ENCODE results near the gene SLIT3.

SLIT3 gene

DNA sequence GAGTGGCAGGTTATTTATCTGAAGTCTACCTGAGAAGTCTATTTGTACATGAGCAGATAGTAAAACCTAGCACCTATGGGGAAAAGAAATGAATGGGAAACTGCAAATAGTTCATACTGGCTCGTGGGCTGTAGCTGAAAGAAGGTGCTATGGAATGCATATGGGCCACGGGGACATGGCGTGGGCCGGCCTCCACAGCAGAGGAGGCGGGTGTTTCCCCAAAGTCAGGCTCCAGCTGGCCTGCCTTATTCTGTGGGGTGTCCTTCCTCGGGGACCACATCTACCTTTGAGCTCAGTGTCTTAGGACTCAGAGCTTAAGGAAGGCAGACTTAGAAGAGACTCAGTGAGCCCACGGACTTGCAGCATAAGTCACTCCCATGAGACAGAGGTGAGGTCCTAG is 371.3 kb downstream of the SLIT3 start:
- DNase-seq (ENCODE audit: low spot score), result no peak

DNA sequence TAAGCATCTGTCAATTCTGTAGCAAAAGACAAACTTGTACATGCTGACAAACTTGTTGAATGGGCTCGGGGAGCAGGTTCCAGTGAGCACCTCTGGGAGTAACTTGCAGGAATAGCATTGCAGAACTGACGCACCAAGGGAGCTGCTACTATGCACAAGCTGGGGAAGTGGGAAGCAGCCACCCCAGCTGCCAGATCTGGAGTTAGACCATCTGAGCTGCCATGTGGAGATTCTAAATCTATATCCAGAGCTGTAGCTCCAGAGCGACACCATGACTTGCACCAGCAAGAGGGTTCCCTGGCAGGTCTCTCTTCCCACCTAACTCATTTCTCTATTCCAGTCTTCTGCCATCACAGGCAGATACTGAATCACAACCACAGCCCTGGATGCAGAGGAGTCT is 375.8 kb downstream of the SLIT3 start:
- DNase-seq (ENCODE audit: low spot score), result no peak

DNA sequence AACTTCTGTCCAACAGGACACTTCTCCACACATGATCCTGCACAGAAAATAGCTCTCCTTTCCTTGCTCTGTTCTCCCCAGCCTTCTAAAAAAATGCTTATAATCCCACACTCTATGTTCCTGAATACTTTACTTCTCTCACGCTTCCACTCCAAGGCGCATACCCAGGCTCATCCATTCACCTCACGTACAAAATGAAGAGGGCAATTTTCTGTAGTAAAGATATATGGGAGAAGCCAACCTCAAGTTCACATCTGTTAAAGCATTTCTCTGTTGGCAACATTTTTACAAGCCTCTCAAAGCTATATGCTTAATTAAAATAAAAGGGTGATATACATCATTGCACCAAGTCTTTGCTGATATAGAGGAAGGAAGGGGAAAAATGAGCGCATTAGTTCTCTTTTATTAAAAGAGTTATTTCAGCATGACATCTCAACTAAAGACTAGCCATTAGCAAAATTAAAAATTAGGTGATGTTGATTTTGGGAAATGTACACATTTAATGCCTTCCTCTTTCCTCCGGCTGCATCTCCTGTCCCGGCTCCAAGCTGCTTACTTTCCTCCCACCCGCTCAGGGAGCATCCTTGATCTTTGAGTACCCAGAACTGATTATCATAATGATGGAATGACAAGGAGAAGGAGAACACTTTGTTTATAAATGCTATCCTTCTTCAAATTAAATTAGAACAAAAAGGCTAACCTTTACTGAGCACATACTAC is 379.6 kb downstream of the SLIT3 start:
- DNase-seq (ENCODE audit: low spot score), result no peak

DNA sequence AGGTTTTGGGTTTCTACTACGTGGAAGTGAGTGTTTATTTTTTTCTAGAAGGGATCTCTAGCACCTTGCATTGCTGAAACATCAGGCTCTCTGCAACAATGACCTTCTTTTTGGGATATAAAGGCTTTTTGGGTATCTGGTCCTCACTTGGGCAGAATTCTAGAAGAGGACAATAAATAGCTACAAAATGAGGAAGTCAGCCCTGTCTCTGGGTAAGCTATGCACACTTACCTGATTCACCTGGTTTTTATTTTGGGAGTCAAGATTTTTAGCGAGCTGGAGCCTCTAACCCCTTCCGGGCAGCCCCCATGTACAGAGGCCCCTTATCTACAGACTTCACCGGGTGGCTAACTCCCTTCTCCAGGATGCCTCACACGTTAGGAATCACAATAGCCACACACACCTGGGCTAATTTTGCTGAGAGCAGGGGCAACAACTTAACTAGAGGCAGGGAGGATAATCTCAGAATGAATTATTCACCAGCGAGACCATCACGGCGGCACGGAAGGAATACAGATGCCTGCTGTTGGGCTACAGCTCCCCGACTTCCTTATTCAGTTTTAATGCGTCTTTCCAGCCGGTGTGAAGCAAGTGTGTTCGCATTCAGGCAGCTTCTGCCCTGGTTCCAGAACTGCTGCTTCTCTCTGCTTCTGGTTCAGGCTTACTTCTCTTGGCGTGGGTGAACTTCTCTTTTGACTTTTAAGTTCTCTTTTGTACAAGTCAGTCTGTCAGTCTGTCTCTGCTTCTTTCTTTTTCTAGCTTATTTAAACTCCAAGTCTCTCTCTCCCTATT is 380.7 kb downstream of the SLIT3 start:
- DNase-seq (ENCODE audit: low spot score), result no peak

DNA sequence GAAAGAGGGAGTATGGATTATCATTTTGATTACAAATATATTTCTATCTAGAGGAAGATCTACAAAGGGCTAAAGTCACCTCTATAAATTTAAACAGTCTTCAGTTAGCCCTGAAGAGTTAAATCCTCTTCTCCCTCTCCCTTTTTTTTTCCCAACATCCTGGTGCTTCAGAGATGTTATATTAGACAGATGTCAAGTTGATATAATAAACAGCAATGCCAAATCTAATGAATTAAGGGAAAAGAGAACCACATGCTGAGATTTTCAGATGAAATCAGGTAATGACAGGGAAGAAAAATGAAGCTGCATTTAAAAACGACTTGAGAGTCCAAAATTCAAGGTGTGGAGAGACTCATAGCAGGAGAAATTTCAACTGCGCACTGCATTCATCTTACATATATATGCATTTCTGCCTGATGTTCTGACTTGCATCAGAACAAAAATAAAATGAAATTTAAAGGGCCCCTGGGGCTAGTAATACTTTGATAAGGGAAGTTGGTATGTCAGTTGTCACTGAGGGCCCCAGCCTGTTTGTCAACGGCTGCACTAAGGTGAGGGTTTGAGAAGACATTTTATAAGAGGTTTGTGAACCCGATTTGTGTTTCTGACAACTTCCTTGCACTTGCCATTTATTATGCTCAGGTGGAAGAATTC is 382.9 kb downstream of the SLIT3 start:
- no peak for DNase-seq (ENCODE audit: low spot score)

DNA sequence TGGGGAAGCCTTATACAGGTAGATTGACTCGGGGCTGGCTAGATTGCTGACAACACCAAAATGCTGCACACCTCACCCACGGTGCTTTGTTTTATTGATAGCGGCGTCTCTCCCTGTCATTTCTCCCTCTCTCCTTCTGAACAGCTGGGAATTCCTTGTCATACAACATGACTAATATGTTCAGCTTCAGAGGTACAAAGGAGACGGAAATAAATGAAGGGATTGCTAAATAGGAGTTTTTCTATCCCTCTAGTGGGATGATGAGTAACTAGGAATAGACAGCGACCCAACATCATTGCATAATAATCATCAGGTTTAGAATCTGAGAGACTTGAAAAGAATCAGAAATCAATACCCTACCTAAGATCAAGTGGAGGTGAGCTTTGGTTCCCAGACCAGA is 384.1 kb downstream of the SLIT3 start:
- no peak for DNase-seq (ENCODE audit: low spot score)

DNA sequence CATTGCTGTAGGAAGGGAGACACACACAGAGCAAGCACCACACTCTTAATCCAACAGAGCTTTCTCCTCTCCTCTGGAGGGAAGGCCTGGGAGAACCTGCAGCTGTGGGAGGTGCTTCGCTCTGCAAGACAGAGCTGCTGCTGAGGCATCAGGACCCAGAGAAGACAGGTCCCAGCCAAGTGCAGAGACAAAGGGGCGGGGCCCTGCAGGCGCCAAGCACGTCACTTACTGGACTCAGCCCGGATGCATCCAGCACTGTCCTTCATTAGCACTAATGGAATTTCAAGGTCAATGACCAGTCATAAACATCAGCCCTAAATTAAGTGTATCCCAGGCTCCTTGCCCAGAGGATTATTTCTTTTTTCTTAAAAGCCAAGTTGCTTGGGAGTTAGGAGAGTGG is 384.7 kb downstream of the SLIT3 start:
- no peak for DNase-seq (ENCODE audit: low spot score)

DNA sequence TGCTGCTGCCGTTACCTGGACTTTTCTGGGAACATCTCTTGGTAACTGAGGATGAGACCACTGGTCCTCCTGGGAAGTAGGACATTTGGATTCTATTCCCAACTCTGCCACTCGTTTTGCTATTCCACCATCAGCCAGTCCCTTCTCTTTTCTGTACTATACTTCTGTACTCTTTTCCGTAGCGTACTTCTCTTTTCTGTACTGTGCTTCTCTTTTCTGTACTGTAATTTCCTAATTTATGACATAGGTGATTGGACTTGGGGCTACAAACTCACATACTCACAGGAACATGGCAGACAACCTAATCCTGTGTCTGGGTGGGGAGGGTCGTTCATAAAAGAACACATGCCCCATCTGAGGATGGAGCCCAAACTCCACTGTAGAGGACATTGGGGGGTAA is 386.4 kb downstream of the SLIT3 start:
- no peak for DNase-seq (ENCODE audit: low spot score)

DNA sequence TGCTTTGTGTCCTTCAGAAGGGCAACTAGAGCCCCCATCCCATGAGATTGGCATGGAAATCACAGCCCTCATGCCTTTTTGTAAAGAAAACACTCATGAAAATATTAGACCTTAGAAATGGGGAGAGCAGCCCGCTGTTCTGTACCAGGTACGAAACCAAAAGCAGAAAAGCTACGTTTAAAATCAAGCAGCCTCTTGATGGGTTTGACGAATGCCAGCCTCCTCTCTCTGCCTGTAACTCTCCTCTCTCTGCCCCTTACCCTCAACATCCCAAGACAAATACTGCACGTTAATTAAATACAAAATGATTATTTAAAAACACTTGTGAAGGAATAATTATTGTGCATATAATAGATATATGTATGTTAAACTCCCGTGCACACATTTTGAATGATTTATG is 390.1 kb downstream of the SLIT3 start:
- no peak for DNase-seq (ENCODE audit: low spot score)

DNA sequence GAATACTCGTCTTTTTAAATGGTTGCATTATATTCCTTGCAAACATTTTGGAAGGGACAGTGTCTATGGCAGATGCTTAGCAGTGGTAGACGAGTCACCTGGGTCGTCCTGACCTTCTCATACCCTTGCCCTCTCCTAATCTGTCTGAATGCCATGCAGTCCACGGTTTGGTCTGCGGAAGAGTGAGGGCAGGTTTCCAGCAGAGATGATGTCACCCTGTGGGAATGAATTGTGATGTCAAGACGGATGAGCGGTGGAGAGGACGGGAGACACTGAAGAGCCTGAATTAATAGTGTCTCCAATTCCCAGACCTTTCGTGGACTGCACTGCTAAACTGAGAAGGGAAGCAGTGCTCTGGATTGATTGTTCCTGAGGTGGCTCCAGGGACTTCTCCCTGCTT is 392.7 kb downstream of the SLIT3 start:
- DNase-seq (ENCODE audit: low spot score), result no peak

DNA sequence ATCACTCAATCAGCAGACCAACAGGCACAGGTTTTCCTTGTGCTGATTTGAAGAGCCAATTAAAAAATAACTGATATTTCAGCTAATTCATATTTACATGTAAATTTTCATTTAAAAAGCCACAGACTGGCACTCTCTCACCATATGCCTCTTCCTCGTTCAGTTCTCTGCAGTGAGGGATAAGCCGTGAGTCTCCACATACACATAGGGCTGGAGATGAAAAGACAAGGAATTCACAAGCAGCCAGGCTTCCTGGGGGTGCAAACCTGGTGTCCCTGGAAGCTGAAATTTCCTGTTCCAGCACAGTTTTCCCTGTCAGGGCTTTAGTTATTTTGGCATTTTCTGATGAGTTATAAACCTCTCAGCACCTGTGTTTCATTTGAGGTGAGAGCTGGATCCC is 397.9 kb downstream of the SLIT3 start:
- DNase-seq (ENCODE audit: low spot score), result no peak

DNA sequence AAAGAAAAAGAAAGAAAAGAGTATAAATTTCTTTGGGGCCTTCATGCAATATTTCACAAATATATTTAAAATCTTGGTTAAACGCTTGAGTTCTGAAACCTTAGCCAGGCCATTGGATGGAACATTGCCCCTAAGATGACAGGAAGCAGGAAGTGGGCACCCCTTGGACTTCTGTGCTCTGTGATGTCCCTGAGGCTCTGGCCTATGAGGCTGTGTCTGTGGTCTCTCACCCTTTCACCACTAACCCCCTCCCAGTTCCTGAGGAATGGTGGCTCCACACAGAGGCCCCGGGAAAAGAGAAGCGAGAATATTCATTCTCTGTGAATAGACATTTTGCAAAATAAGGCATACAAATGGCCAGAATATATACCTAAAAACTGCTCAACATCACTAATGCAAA is 401.3 kb downstream of the SLIT3 start:
- DNase-seq (ENCODE audit: low spot score), result no peak

DNA sequence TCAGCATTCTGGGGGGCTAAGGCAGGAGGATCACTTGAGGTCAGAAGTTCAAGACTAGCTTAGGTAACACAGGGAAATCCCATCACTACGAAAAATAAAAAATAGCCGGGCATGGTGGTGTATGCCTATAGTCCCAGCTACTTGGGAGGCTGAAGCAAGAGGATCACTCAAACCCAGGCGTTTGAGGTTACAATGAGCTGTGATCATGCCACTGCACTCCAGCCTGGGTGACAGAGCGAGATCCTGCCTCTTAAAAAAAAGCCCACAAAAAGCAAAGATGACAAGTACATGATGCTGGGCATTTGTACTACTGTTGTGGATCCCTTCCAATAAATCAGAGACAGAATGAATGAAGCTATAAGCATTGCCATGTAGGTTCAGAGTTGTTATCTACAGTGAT is 401.7 kb downstream of the SLIT3 start:
- DNase-seq (ENCODE audit: low spot score), result no peak

DNA sequence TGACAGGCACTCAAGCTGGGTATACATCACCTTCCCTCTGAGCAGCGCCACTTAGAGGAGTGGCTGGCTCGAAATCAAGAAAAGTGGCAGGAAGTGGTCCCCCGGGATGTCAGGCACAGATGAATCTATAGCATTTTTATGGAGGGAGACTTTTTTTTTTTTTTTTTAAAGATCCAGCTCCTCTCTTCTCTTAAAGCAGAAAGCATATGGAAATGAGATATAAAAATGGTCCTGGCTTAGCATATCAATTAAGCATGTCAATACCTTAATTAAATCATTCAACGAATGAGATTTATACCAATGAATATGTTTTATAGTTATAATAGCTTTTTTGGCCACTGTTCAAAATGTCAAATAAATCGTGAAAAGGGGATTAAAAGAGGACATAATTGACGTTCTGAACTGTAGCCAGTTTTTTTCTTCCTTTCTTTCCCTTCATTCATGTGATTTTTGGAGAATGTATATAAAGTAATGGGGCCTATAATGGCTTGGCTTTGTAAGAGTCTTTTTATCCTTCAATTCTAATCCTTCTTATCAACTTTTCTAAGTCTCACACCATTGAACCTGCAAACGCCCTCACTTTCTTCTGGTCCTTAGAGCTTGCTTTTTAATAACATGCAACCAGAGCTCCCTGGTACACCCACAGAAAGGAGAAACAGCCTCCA is 402.6 kb downstream of the SLIT3 start:
- no peak for DNase-seq (ENCODE audit: low spot score)

DNA sequence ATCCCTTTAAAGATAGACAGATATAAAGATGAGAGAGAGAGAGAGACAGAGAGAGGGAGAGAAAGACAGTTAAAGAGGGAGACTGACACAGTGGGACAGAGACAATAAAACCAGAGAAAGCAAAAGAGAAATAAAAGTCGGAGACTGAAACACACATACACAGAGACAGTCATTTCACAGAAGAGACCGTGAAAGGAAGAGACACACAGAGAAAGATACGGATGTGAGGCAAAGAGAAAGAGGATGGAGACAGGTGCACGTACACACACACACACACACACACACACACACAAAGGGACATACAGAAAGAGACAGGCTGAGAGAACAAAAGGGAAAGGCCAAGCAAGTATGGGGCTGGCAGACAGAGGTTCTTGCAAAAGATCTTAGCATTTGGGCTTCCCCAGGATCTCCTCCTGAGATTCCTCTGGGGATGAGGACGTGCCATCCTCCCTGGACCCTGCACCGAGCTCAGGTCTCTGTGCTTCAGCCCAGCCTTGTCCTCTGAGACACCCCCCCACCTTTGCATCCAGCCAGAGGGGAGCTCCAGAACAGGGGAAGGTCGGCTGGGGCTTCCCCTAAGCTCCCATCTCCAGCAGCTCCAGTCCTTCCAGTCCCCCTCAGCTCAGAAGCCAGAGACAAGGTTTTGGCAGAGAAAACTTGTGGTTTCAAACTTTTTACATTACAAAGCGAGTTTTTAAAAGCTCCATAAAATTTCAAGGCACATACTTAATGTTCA is 403.4 kb downstream of the SLIT3 start:
- no peak for DNase-seq (ENCODE audit: low spot score)

DNA sequence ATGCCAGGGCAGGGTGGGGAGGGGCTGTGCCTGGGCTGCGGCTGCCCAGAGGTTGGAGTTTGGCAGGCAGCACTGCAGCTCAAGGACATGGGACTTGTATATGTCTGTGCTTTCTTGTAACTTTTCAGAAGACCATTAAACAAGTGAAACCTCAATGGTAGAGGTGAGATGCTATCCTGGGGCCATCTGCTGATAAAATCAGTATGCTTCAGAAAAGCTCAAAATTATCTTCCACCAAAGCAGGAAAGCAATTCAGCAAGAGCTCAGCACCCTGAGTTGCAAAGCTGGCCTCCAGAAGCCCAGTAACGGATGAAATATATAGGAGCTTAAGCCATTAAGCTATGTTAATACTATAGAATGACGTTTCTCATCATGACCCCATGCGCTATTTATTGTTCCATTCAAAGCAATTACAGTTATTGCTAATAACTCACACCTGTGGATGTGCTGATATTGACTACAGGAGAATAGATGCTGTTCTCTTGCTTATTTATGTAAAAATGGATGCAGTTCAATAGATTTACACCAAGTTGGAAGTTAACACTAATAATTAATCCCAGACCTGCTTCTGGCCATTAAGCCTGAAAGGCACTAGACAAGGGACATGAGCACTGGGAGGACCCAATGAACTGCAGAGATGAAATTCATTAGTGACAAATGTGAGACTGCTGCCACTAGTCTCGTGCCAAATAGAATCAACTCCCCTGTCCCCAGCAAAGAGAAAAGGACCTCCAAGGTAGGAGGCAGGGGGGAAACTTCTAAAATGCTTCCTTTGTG is 405.5 kb downstream of the SLIT3 start:
- DNase-seq (ENCODE audit: low spot score), result no peak

DNA sequence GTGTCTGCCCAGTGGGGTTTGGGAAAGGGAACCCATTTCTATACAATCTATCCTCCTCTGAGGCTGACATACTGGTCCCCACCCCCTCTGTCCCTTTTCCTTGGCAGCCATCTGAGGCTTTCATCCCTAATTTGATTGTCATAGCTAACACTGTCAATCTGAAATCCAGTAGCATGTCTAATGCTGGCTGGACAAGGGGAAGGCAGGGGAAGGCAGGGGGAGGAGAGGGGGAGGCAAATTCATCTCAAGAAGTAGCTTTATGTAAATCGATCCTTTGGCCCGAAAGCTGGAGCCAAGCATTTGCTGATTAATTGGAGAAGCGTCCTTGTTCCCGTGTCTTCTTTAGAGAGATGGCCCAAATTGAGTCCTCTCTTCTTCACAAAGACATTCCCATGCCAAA is 407.7 kb downstream of the SLIT3 start:
- no peak for DNase-seq (ENCODE audit: low spot score)

DNA sequence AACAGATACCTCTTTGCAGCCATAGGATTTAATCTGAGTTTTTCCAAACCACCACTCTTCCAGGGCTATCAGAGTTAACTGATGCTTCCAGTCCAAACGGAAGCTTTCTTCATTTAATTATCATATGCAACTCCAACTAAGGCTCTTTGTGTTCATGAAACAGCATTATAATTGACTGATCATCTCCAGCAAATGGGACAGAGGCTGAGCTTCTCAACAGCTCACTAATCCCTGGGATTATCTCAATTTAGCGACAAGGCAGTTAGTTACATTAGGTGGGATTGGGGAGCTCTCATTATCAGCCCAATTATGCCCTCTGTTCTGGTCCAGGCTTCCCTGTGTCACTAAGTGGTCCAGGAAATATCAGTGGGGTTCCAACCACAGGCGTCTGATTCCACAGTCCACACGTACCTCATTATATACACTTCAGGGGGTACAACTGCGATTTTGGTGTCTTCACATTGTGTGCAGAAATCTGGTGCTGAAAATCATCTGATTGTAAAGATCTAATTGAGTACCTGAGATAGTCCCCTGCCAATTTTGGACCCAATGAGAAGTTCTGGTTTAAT is 408.2 kb downstream of the SLIT3 start:
- no peak for DNase-seq (ENCODE audit: low spot score)

DNA sequence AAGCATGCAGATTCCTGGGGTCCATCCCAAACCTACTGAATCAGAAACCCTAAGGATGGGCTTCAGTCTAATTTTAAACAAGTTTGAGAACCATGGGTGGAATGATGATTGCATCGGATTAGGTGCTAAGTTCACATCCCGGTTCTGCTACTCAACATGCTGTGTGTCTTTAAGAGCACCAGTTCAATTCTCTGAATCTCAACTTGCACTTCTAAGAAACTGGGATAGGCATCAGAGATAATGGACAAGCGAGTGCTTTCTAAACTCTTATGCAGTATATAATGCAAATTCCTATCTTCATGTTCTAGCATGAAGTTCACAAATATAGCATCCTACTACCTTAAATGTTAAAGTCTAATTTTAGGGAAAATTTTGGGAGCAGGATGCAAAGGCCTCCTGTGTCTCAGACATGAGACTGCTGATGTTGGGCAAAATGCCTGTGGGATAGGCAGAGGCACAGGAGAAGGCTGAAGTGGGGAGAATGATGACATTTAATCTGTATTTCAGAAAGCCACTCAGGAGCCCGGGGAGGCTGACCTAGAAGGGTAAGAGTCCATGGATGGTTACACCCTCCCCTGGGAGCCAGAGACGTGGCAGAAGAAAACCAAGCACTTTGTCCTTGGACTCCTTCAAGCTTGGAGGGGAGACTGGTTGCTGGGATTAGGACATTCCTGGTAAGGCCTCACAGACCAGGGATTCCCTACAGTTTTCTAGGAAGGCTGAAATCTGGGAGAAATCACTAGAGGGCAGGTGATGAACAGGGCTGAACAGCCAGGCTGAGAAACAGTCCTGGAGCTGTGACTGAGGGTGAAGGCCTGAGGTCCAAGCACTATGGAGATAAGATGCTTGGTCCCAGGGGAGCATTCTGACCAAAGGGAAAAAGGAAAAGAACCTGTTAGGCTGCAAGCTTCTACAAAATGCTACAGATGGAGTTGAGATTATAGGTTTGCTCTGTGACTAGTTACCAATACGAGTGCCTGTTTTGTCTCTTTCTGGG is 409.8 kb downstream of the SLIT3 start:
- no peak for DNase-seq (ENCODE audit: low spot score)

DNA sequence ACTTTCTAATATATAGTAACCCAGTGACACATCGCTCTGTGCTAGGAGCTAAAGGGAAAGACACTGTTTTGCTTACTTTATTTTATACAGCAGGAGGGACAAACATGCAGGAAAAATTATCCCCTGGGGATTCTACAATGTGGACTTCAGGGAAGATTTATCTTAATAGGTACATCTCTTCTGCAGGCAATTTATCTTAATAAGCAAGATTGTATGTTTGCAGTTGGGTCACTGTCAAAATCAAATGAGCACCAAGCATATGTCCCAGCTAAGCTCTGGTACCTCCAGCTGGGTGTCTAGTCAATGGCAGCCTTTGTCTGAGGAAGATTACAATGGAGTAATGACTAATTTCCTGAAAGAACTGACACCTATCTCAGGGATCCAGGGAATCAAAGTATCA is 411.9 kb downstream of the SLIT3 start:
- DNase-seq (ENCODE audit: low spot score), result no peak
